Glomerular endothelial cell (primary cell): ENCODE data around the gene GTF2E1. TPM values are rescaled to one million over a fixed set of nuclear protein-coding genes. Genes with fewer than 3 reads are reported as not detected.

Experiments
- DNase-seq: peaks from one replicate; pipeline ENCODE4 v3.0.0-alpha.2; 2011; ENCODE audit warnings: low read depth, low spot score; ENCODE audit errors: extremely low read depth
- total RNA-seq: library from RNA; depleted of rRNA; stranded (reverse); fragments of >200 nt; gene quantifications from 2 replicates; pipeline ENCODE4 v1.2.3, GENCODE V29; 2015

Gene GTF2E1
- total RNA-seq, 1 donor from 2014 or later: 36.6 TPM

- DNase-seq: no peak
These were observed 54.4 kb downstream of the GTF2E1 start for GRCh38 chr3:120796976-120797375.

- DNase-seq: no peak
These were observed 55.3 kb downstream of the GTF2E1 start for GRCh38 chr3:120797857-120798256.

- no peak for DNase-seq
These were observed 55.8 kb downstream of the GTF2E1 start for GRCh38 chr3:120798346-120798745.

GRCh38 chr3:120800625-120801024 is 58.1 kb downstream of the GTF2E1 start:
- no peak for DNase-seq

- no peak for DNase-seq
These were observed 58.9 kb downstream of the GTF2E1 start for GRCh38 chr3:120801484-120801883.

GRCh38 chr3:120802916-120803315 is 60.4 kb downstream of the GTF2E1 start:
- no peak for DNase-seq

- DNase-seq: no peak
These were observed 74.2 kb downstream of the GTF2E1 start for GRCh38 chr3:120816728-120817127.

GRCh38 chr3:120820748-120821147 is 78.2 kb downstream of the GTF2E1 start:
- no peak for DNase-seq

GRCh38 chr3:120821426-120821825 is 78.9 kb downstream of the GTF2E1 start:
- no peak for DNase-seq

GRCh38 chr3:120823156-120823555 is 80.6 kb downstream of the GTF2E1 start:
- DNase-seq: no peak

- no peak for DNase-seq
These were observed 82.1 kb downstream of the GTF2E1 start for GRCh38 chr3:120824613-120825012.

- DNase-seq: no peak
These were observed 86.3 kb downstream of the GTF2E1 start for GRCh38 chr3:120828796-120829195.

- no peak for DNase-seq
These were observed 88.5 kb downstream of the GTF2E1 start for GRCh38 chr3:120831066-120831465.

Other genes starting within 250 kb of the GTF2E1 start
- gene NDUFB4, start 146.4 kb upstream of the GTF2E1 start, total RNA-seq: 150 and 170 TPM in 2 replicates
- gene HGD, start 60.5 kb upstream of the GTF2E1 start, total RNA-seq: 1.1 TPM in 1 of 2 replicates, not detected in the other
- 8.1 and 12.3 TPM in 2 replicates for gene RABL3, start 228 bp upstream of the GTF2E1 start, total RNA-seq
- gene STXBP5L, start 165.5 kb downstream of the GTF2E1 start, total RNA-seq: not detected in 2 replicates